ENCODE measurements around the gene H6PD.

- TF ChIP-seq POLR2A (IDR thresholded peaks at IDR 0.05): no peak
- TF ChIP-seq CTCF (IDR thresholded peaks at IDR 0.05 in 4 of 5, conservative IDR thresholded peaks at IDR 0.05 in 1 of 5): no peak
Observed at GRCh38 chr1:9249263-9249533, 14.6 kb downstream of the H6PD start.

Measured in gastrocnemius medialis (tissue), 4 donors.